Left lung (tissue), 10 donors: ENCODE data around the gene BMP15. TPM values are rescaled to one million over a fixed set of nuclear protein-coding genes. Genes with fewer than 3 reads are reported as not detected.

Source experiments
- ATAC-seq: fragments of 200-7000 bp; cut with Tn5 transposase; one replicate; pipeline ENCODE4 v1.9.1; 2020; ENCODE audit warnings: moderate library complexity
- DNase-seq, 4 donors: peaks; one replicate each; pipeline ENCODE4 v3.0.0-alpha.2; 2013 to 2020
- H3K27ac ChIP-seq, 2 donors: fragments of 200-600 bp; sonication (generic) in 1 of 2; one replicate each; pipeline versions ENCODE4 v1.5.0 to v1.8.0; 2020 to 2021
- H3K27me3 ChIP-seq, 2 donors: fragments of 200-600 bp; sonication (generic) in 1 of 2; one replicate each; pipeline versions ENCODE4 v1.5.0 to v1.8.0; 2020 to 2021
- H3K36me3 ChIP-seq, 2 donors: fragments of 200-600 bp; sonication (generic) in 1 of 2; one replicate each; pipeline versions ENCODE4 v1.5.0 to v1.8.0; 2020 to 2021
- H3K4me1 ChIP-seq, 2 donors: fragments of 200-600 bp; one replicate each; pipeline ENCODE4 v1.8.0; 2021
- H3K4me3 ChIP-seq, 2 donors: fragments of 200-600 bp; sonication (generic) in 1 of 2; one replicate each; pipeline versions ENCODE4 v1.5.0 to v1.8.0; 2020 to 2021; ENCODE audit warnings: mild to moderate bottlenecking in 1 of 2
- H3K9me3 ChIP-seq, 2 donors: fragments of 200-600 bp; sonication (generic) in 1 of 2; one replicate each; pipeline versions ENCODE4 v1.5.0 to v1.8.0; 2020 to 2021
- CTCF ChIP-seq, 2 donors: fragments of 200-600 bp; sonication (generic) in 1 of 2; IDR thresholded peaks; one replicate each; pipeline versions ENCODE4 v1.5.0 to v1.8.0; 2021; ENCODE audit warnings: antibody characterized with exemption in 2 of 2
- intact Hi-C, 2 donors: fragments of 100-400 bp; cut with DNase I; formaldehyde crosslinking; loops; one replicate each; pipeline versions ENCODE4 v1.11.2 to v1.14.2; 2022
- polyA plus RNA-seq, 6 donors: library from polyadenylated mRNA; unstranded; fragments of 120-200 nt; gene quantifications; one replicate each; pipeline ENCODE4 v1.2.1, GENCODE V29; 2013; ENCODE audit not compliant: insufficient read length in 6 of 6
- total RNA-seq, 2 donors: library from RNA; stranded (reverse); fragmentation: NEBNext Ultra II Directional; extraction: Animal tissue kit (Norgen Biotek cat#: 25700); gene quantifications; one replicate each; pipeline ENCODE4 v1.2.1, GENCODE V29; 2021
- donor health status: DM: no; HTN: yes; CAD: no.
- donor health status: DM: no; HTN: no; CAD: no.

BMP15 gene
- total and polyA plus RNA-seq, 8 donors, result 0.23 TPM; not detected in 6

- no peak for ATAC-seq
These were observed 51.6 kb downstream of the BMP15 start for GRCh38 chrX:50962156-50962555.

GRCh38 chrX:50963842-50964241, 53.3 kb downstream of the BMP15 start:
- Histone ChIP-seq H3K36me3 (no peaks in the 10 kb centered on the region), H3K4me1 (no peaks in the 10 kb centered on the region), H3K9me3 (no peaks in the 10 kb centered on the region), H3K27me3 (no peaks in the 10 kb centered on the region), H3K4me3 (no peak overlapping the region), H3K27ac (no peak overlapping the region)
- TF ChIP-seq CTCF (IDR thresholded peaks at IDR 0.05), result no peak
- DNase-seq, result no peak
- intact Hi-C loops, result no loop called here
- ATAC-seq, result no peak

More at GRCh38 chrX:50962156-50962555, 51.6 kb downstream of the BMP15 start:
- DNase-seq, result no peak
- intact Hi-C loops, result no loop called here
- no peaks in the 10 kb centered on the region for H3K9me3 ChIP-seq
- no peak overlapping the region for H3K4me3 ChIP-seq
- H3K36me3 ChIP-seq, result no peaks in the 10 kb centered on the region
- TF ChIP-seq CTCF (IDR thresholded peaks at IDR 0.05), result no peak
- peaks cover 0 to 2% of the 10 kb centered on the region in 2 donors for H3K27me3 ChIP-seq
- H3K4me1 ChIP-seq, result no peaks in the 10 kb centered on the region
- H3K27ac ChIP-seq, result no peak overlapping the region

Other genes starting within 250 kb of the BMP15 start
- gene SHROOM4, start 96.5 kb upstream of the BMP15 start, total RNA-seq, result 10 to 100 TPM; 23.0 to 39.1 TPM
- gene SHROOM4, start 96.5 kb upstream of the BMP15 start, polyA plus RNA-seq, result 10 to 100 TPM; 30.7 to 38.6 (median 34.4) TPM